GM21528 (cell line): Measurements from ENCODE around the gene RUNX1.
"Not testable (repeated sequence)": the region's sequence is repeated elsewhere in the genome, so short reads cannot be mapped to it uniquely, and the experiment has no call there.

Experiments
- ATAC-seq: cut with Tn5 transposase; IDR thresholded peaks from one replicate; pipeline ENCODE4 v1.9.1; 2021; ENCODE audit warnings: mild to moderate bottlenecking, moderate library complexity; ENCODE audit not compliant: unreplicated experiment, low FRiP score

The RUNX1 gene

DNA sequence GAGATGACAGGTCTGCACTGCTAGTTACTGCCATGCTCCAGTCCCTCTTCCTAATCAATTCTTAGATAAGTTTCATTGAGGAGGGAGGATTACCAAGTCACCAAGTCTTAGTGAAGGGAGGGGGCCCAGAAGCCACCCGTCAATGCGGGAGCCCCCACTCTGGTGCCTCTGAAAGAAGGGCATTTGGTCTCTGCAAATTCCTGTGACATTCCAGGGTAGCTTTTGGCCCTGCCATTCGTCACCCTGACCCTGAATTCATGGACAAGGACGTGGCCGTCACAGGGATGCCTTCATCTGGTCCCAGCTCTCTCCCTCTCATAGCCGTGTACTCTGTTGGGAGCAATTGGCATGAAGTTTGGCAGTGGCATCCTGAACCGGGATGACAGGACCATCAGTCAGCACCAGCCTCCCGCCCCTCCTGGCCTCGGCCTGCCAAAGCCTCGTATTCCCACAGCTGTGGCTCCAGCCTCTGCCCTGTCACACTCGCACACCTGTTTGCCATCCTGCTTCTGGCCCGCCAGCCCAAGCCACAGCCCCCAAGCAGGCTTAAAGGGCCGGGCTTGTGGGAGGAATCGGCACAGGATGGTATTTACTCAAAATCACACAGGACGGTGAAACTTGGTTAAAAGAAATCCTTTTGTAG is 229.6 kb downstream of the RUNX1 start:
- ATAC-seq: no peak

DNA sequence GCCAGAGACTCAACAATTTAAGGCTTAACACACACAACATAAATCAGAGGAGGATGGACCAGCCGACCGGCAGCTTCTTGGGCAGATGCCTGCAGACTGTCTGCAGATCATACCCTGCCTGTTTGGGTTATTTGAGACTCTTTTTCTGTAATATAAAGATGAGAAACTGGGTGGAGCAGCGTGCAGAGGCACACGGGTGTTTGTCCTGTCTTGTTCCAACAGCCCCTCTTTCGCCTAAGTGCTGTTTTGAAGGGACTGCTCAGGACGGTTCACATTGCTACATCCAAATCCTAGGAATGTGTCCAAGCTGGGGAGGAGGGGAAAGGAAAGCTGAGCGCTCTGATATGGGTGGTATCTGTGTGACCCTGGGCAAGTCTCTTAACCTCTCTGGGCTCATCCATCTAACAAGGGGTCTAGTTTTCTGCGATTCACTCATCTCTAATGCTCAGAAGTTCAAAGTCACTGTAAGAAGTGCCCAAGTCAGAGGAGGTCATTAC is 230.4 kb downstream of the RUNX1 start:
- ATAC-seq: no peak

DNA sequence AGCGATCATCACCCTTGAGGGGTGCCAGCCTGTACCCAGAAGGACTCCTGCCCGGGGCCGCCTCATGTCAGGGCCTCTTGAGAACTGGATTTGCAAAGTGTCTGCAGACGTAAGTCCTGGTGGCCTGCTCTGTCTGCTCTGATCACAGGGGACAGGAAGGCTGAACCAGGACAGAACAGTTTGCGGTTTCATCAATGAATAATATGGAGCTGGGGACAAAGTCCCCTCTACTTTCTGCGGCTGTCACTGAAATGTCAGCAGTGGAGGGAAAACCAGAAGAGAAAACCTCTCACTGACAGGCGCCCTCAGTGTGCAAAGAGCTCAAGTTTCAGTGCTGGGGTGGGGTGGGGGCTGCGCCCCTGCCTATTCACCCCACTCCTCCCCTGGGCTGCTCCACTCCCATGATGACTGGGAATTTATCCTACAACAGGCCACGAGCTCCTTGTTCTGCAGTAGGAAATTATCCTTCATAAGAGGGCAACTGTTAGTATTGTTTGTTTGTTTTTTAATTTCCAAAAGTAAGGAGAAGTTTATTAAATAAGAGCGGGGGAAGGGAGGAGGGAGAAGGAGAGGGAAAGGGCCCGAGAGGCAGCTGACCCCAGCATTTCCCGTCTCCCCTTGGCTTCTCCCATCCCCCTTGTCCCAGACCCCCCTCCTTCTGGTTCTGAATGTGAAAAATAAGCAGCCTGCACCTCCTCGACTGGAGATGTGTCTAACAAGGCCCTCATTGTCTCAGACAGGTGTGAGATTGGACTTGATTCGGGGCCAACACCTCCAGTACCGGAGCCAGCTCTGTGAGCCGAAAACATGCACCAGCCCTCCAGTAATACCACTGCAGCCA is 231.1 kb downstream of the RUNX1 start:
- no peak for ATAC-seq

DNA sequence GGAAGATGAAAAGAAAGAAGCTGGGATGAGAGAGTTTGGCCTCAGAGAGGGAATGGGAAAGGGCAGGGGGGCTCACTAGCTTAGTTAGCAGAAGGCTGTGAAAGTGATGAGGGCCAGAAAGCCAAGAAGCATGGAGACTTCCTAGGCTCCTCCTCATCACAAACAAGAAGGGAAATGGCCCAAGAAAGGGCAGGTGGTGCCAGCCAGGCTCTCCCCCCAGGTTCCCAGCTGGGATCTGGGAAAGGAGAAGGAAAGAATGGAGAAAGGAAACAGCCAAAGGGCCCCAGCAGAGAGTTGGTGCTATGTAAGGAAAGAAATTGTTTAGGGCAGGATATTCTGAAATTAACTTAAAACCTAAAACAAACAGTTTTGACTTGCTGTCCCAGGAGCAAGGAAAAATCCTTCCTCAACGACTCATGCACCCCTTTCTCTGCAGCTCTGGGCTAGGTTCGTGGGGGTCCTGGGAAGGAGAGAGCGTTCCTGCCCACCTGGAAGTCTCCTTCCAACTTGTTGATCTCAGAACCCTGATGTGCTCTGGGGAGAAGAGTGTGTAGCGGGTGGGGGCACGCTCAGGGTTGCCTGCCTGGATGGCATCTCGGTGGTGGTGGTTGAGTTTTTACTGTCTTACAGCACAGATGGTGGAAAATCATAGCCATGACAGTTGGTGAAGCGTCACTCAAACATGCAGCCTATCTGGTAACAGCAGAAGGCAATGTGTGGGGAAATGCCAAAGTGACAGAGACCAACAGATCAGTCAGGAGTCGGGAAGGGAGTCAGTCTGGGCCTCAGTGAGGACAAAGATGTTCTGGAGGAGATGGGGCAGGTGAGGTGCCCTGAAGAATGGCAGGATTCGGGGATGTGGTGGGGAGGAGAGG is 233.0 kb downstream of the RUNX1 start:
- no peak for ATAC-seq

DNA sequence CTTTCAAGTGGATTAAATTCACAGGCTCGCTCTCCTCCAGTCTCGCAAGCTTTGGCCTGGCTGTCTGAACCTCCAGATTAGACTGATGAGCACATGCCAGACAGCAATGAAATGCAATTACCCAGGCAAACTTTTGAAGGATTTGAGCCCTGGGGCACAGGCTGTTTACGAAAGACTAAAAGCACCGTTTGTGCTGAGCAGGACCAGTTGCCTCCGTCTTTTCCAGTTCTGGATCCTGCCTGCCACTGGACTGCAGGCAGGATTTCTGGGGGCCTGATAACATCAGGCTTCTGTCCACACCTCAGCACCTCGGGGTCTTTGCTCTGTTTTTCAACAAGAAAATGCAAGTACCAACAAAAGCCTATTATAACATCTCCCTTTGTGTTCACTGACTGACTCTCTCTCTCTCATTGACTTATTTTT is 234.6 kb downstream of the RUNX1 start:
- ATAC-seq: no peak

DNA sequence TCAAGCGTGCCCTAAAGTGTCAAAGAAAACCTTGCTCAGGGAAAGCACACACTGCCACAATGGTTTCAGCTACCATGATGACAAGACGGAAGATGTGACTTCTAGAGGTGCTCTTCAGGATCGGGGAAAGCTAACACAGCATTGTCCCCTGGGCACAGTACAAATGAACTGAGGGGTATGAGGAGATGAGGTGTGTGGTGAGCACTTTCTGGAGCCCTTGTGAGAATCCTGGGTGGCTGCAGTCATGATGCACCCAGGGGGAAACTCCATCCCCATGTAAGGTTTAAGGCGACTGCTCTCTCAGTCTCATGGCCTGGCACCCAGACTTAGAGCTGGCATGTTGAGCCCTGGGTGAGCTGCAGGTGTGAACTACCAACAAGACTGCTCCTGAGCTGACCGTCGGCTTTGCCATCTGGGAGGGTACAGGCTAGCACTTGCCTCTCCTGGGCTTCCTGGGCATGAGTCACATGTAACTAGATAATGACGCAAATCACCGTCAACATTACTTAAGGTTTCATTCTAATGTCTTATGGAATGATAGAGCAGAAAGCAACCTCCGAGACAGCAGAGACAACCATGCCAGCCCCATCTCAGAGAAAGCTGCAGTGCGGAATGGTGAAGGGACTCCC is 235.7 kb downstream of the RUNX1 start:
- no peak for ATAC-seq

DNA sequence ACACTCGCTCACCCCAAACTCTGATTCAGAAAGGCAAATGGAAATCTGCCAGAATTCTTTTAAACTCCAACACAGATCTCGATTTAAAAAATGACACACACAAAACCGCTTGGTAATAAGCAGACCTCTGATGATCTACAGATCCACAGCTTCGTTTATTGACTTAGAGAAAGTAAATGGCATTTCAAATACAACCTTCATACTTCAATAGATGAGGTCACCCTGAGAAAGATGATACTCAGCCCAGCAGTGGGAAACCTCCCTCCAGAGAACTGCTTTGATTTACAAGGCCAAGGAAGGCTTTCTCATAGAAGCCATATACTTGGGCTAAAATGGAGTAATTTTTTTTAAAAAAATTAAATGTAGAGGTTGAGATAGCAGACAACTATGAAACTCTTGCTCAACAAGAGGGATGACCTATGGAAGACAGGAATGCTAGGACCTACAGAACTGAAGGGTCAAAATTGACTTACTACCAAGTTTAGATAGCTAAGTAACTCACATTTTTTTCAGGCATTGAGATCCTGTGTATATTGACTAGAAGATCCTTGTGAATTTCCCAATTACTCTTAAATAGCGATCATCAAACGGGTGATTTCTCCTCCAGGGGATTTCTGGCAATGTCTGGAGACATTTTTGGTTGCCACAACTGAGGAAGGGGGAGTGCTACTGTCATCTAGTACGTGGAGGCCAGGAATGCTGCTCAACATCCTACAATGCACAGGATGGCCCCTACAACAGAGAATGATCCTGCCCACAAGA is 236.4 kb downstream of the RUNX1 start:
- no peak for ATAC-seq

DNA sequence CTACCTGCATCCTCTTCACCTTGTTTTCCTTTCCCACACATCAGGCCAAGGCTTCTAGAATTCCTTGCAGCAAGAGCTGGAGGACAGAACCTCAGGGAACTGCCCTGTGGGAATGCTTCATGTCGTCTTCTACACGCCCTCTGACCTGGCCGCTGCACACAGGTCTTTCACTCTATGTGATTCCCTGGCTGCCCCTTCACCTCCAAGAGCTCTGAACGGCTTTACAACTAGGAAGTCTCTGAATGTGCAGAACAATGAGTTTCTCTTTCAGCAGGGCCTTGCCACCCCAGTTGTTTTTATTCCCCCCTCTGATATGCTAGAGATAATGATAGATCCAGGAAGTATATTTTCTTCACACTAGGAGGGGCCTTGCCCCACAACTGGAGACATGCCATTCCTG is 237.7 kb downstream of the RUNX1 start:
- ATAC-seq: no peak

DNA sequence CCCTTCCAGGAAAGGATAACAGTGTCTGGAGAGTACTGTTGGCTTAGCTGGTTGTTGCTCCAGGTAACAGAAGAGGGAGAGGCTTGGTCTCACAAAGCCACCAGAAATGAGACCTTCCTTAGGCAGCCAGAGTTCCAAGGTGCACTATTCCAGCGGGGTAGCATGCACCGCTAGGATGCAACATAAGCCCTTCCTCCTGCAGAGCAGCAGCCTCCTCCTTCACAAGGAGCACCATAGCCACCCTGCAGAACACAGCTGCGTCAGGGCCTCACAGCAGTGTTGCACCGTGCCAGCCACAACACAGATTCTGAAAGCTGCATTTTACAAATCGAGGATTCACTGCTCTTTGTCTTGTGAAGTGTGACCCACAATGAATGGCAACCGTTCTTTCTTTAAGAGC is 238.3 kb downstream of the RUNX1 start:
- ATAC-seq: no peak

DNA sequence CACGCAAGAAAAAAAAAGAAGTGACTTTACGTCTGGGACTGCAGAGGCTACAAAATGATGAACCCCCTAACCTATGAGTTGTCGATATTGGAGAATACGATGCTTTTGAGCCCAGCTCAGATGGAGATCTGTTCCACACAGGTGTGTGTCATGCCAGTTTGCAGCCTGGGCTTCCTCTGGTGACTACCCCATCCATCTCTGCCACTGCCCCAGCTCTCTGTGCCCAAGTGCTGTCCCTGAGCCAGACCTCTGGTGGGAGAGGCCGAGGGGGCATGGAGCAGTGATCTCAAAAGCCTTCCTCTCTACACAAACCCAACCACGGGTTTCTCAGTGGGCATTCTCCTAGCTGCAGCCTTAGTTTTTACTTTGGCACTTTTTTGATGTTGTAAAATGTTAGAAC is 239.3 kb downstream of the RUNX1 start:
- no peak for ATAC-seq

DNA sequence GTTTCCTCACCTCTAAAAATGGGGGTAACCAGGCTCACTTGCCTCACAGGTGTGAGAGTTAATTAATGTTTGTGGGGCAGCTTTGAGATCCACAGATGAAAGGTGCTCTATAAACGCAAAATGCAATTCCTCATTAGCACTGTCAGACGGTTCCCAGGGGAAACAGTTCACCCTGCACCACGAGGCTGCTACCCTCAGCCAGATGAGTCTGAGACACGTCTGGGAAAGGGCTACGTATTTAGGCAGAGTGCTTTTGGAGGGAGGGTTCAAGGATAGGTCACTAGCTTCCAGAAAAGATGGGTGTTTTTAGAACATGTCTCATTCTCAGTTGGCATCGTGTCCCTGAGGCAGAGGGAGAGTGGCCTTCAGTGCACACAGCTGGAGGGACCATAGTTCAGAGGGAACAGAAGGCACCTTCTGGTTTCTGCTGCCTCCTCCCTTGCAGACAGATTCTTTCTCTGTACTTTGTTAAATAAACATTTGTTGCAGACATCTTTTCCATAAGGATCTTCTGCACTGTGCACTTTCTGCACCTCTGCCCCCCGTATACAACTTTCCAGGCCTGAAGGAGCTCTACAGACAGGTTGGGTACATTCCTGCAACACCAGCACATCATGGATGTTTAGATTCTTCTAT is 240.4 kb downstream of the RUNX1 start:
- ATAC-seq: no peak

DNA sequence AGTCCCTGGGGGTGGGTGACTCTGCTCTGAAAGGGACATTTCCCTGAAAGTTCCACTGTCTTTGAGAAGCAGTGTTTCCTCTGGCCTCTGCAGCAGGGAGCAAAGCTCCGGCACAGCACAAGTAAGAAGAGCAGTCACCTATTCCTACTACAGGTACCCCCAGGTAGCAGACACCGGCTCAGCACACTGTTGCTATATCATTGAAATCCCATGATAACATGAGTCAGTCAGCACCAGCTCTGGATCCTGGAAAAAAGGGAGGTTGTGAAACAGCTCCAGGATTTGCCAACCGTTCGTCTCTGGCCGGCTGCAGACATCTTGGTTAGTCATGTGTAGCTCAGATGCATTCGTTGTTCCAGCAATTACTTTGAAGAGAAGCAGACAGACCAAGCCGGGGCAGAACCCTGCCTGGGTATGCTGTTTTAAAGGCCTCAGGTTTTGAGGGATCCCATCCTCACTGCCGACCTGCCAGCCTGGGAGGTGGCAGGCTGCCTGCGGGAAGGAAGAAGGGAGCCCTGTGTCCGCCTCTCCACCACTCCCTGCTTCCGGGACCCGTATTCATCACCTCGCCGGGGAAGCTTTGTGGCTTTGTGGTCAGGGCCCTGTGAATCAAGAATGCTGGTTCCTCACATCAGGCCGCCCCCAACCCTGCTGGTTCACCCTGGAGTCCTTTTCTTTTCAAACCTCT is 241.1 kb downstream of the RUNX1 start:
- no peak for ATAC-seq

DNA sequence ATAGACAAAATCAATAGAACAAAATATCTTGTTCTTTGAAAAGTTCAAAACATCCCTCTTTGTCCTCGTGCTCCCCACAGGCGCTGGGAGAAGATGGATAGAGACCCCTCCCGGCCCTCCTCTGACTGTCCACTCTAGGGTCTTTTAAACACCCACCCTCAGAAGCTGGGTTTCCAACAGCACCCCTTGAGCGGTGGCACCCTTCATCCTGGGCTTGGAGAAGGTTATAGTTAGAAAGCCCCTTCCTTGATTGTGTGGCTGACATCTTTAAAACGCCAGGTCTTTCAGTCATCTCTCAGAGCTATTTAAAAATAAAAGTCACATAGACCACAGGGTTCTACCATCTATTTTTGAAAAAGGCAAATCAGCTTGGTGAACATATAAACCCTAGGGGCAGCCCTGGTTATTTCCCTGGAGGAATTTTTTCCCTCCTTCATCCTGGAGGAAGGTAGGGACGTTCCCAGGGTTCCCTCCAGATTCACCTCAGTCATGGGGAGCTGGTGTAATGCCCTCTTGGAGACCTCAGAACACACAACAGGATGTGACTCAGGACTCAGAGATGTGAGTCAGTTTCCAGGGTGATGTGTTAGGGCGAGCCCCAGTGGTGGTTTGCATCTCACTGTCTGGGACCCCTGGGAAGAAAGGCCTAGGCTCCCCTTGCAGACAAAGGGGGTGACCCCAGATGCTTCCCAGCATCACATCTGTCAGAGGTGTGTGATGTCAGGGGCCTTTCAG is 241.8 kb downstream of the RUNX1 start:
- ATAC-seq: no peak

DNA sequence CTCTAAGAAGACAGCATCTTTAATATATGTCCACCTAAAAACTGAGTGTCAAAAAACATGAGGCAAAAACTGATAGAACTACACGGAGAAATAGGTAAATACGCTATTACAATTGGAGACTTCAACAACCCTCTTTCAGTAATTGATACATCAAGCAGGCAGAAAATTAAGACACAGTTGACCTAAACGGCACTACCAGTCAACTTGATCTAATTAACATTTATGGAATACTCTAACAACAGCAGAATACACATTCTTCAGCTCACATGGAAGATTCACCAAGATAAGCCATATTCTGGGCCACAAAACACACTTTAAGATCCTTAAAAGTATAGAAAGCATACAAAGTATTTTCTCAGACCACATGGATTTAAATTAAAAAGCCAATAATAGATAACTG is 242.7 kb downstream of the RUNX1 start:
- ATAC-seq: no peak

DNA sequence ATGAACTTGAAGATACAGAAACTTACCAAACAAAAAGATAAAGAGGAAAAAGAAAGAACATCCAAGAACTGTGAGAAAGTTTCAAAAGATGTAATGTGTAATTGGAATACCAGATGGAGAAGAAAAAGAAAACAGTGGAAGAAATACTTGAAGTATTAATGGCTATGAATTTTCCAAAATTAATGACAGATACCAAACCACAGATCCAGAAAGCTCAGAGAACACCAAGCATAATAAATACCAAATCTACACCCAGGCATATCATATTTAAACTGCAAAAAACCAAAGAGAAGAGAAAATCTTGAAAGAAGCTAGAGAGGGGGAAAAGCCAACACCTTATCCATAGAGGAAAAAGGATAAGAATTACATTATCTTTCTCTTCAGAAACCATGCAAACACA is 243.9 kb downstream of the RUNX1 start:
- no peak for ATAC-seq

DNA sequence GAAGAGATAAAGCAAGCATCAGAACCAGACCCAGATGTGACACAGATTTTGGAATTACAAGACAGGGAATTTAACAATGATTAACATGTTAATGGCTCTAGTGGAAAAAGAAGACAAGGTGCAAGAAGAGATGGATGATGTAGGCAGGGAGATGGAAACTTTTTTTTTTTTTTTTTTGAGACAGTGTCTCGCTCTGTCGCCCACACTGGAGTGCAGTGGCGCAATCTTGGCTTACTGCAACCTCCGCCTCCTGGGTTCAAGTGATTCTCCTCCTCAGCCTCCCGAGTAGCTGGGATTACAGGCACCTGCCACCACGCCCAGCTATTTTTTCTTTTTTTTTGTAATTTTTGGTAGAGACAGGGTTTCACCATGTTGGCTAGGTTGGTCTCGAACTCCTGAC is 244.5 kb downstream of the RUNX1 start:
- ATAC-seq: not testable (repeated sequence)

DNA sequence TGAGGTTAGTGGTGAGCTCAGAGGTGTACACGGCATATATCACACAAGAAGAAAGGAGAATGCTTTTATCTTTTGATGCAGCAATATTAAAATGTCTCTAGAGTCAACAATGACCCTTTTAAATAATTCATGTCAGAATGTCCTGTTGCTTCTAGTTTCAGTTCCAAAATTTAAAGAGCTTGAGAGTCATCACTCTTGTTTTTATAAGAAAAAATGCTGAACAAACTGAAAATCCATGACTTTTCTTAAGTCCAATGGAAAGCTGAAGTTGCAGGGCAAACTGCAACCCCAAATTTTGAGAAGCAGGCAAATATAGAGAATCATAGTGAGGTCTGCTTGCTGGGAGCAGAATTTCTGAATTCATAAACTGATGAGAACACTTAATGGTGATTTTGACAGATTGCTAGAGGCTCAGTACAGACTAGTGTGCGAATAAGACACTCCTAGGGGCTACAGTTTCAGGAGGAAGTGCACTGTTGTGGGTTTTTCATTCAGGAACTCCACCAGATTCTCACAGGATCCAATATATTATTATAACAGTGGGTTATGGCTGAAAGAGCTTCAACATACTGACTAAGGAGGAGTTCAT is 245.2 kb downstream of the RUNX1 start:
- no peak for ATAC-seq
